Activated effector memory CD4-positive, alpha-beta T cell treated with anti-CD3 and anti-CD28 coated beads, Interleukin-2, amount 50 U/mL, for 16 hours (primary cell): ENCODE data around the gene STAC.
A peak's percentile ranks its signal among the peaks of the same experiment; 100 is the strongest.

ENCODE experiments used
- DNase-seq: peaks from one replicate; pipeline ENCODE4 v3.0.0-alpha.2; 2020

Gene STAC

GRCh38 chr3:36380221-36381031, at the start of gene STAC:
TSS of gene STAC (plus strand) at chr3:36380504. CDS start at chr3:36380644, 140 bp downstream.
- DNase-seq = peak; percentile 60

- DNase-seq = no peak
Observed at GRCh38 chr3:36332139-36332538, 48.2 kb upstream of the STAC start.

GRCh38 chr3:36362216-36362615, 18.1 kb upstream of the STAC start:
- DNase-seq = no peak

- no peak for DNase-seq
Observed at GRCh38 chr3:36362973-36363372, 17.3 kb upstream of the STAC start.

GRCh38 chr3:36364260-36364659, 16.0 kb upstream of the STAC start:
- DNase-seq = no peak

GRCh38 chr3:36365829-36366228, 14.5 kb upstream of the STAC start:
- DNase-seq = no peak

GRCh38 chr3:36366308-36366707, 14.0 kb upstream of the STAC start:
- no peak for DNase-seq

- no peak for DNase-seq
Observed at GRCh38 chr3:36367912-36368573, 12.3 kb upstream of the STAC start.

GRCh38 chr3:36372534-36372935, 7.8 kb upstream of the STAC start:
- no peak for DNase-seq

- DNase-seq = no peak
Observed at GRCh38 chr3:36373084-36373483, 7.2 kb upstream of the STAC start.

GRCh38 chr3:36373666-36374065, 6.6 kb upstream of the STAC start:
- no peak for DNase-seq

GRCh38 chr3:36379872-36380220, 458 bp upstream of the STAC start:
- DNase-seq = no peak

- DNase-seq = no peak
Observed at GRCh38 chr3:36381311-36381956, 1.1 kb downstream of the STAC start.

GRCh38 chr3:36393563-36393962, 13.3 kb downstream of the STAC start:
- DNase-seq = no peak

- no peak for DNase-seq
Observed at GRCh38 chr3:36394176-36394575, 13.9 kb downstream of the STAC start.

GRCh38 chr3:36397841-36398240, 17.5 kb downstream of the STAC start:
- DNase-seq = no peak

- no peak for DNase-seq
Observed at GRCh38 chr3:36399933-36400332, 19.6 kb downstream of the STAC start.

GRCh38 chr3:36401056-36401455, 20.8 kb downstream of the STAC start:
- no peak for DNase-seq

- no peak for DNase-seq
Observed at GRCh38 chr3:36403661-36404060, 23.4 kb downstream of the STAC start.

GRCh38 chr3:36405190-36405589, 24.9 kb downstream of the STAC start:
- DNase-seq = no peak

- no peak for DNase-seq
Observed at GRCh38 chr3:36408146-36408545, 27.8 kb downstream of the STAC start.

GRCh38 chr3:36409862-36410261, 29.6 kb downstream of the STAC start:
- DNase-seq = no peak

GRCh38 chr3:36411587-36411986, 31.3 kb downstream of the STAC start:
- no peak for DNase-seq

GRCh38 chr3:36416599-36416998, 36.3 kb downstream of the STAC start:
- DNase-seq = no peak
